Stimulated activated CD8-positive, alpha-beta memory T cell treated with anti-CD3 and anti-CD28 coated beads, Interleukin-4, amount 100 ng/mL, for 48 hours (primary cell): Measurements from ENCODE around the gene CEP164.
"Not testable (repeated sequence)": the region's sequence is repeated elsewhere in the genome, so short reads cannot be mapped to it uniquely, and the experiment has no call there.

Experiments
- DNase-seq: peaks from one replicate; pipeline ENCODE4 v3.0.0-alpha.2; 2020

Gene CEP164

DNA sequence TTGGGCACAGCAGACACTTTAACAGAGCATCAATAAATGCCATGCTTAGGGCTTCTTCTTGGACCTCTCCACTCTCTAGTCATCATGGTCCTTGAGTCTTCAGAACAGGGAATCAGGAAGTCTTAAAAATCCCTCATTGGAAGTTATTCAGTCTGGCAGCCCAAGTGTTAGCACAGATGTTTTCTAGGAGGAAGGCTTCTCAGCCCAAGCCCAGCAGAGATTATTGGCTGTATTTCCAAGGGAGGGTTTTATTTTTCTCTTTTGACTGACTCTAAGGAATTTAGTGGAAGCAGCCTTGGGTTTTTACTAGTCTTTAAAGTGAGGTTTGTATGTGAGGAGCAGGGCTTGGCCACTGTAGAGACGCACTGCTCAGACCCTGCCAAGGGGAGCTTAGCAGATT is 41.9 kb downstream of the CEP164 start:
- DNase-seq: no peak

DNA sequence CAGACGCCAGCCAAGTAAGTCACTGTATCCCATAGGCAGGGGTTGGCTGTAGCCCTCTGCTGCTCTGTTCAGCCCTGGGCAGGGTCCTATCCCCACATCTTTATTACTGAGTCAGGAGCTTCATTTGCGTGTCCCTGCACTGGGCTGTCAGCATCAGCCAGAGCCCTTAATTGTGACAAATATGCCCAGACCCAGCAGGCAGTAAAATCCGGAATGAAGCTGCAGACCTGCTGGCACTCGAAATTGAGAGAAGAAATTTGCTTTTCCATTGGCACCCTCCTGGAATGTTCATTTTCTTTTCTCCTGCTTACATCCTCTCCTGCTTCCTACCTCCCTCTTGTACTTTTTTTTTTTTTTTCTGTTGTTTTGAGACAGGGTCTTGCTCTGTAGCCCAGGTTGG is 43.8 kb downstream of the CEP164 start:
- no peak for DNase-seq

DNA sequence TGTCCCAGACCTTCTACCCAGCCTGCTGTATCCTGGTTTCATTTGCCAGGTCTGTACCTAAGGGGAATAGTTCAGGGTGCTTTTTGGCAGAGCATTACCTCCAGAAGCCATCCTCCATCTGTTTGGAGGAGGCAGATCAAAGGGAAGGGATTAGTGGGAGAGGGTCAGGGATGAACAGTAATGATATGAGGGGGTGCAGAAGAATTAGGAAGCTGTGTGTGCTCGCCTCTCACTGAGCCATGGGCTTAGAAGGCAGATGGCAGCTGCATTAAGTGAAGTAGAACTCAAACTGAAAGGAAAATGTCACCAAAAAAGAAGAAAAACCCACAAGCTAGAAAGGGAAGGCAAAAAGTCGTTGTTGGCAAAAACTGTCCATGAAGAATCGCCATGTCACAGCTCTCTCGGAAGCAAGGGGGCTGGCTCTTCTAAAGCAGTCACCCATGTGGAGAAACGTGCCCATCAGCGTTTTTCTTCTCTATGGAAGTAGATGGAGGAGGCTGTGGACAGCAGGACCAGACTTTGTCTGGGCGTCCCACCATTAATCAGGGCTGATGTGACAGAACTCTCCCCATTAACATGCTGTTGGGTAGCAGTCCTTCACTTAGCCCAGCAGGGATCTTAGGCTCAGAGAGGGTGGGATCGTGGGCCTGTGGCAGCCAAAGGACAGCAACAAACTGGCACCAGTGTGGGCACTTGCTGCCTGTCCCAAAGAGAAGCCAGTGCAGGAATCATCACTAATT is 46.8 kb downstream of the CEP164 start:
- no peak for DNase-seq

GRCh38 chr11:117375960-117376359 is 48.3 kb downstream of the CEP164 start:
- DNase-seq: no peak

DNA sequence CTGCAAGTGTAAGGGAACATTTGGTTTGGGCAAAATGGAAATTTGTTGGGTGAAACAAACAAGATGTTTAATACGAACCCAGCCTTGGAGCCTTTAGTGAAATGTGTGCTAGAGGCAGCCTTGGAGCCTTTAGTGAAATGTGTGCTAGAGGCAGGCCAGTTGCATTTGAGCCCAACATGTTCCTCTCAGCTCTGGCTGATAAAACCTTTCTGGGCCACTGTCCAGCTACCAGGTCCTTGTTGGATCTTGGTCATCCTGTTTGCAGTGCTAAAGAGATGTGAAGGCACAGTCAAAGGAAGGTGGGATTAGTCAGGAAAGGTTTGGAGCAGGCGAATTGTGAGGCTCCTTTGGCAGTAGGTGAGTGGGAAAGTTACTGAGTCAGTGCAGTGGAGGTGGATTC is 48.9 kb downstream of the CEP164 start:
- no peak for DNase-seq

GRCh38 chr11:117378976-117379865 is 51.6 kb downstream of the CEP164 start:
- no peak for DNase-seq

DNA sequence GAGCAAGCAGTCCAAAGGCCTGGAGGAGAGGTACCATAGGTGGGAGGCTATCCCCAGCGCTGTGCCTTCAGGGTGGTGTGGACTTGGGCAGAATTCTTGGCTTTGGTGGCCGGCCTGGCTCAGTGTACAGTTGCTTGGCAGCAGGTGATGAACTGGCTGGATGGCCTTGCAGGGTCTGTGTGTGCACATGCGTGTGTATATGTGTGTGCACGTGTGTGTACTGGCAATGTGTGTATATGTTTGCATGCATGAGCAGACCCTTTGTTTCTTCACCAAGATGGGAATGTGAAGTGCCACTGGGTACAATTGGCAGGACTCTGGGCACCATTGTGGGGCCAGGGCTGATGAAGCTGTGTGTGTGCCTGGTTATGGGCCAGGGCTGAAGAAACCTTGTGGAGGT is 53.0 kb downstream of the CEP164 start:
- no peak for DNase-seq

DNA sequence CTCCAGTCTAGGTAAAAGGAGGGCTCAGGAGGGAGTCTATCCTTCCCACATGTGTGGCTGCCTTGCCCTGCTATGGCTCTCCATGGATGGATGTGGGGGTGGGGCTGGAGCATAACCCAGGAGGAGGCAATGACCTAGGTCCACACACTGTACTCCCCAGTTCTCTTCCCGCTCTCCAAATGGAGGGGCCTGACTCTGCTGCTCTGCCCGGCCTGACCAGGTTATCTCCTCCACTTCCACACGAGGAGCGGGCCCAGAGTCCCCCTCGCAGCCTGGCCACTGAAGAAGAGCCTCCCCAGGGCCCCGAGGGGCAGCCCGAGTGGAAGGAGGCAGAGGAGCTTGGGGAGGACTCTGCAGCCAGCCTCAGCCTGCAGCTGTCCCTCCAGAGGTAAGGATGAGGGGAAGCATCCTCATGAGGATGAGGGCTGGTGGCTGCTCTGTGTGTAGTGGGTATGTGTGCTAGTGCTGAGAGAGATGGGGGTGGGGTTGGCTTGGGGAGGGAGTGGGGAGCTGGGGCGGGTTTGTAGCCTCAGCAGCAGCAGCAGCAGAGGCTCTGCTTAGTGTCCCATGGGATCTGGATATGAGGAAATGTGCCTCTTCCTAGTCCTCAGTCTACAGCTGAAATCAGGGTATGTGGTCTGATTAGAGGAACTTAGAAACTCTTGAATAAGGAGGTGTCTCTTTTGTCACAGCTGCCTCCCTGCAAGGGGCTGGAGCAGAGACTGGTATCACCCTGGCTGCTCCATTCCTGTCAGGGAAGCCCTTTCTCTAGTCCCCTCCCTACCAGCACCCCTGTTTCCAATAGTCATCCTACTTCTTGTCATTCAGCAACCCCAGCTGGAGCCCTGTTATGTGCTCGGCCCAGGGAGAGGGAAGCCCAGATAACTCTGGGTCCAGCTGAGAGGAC is 54.1 kb downstream of the CEP164 start:
- no peak for DNase-seq

- no peak for DNase-seq
Measured at GRCh38 chr11:117382746-117383145, 55.1 kb downstream of the CEP164 start.

- no peak for DNase-seq
Measured at GRCh38 chr11:117384045-117384444, 56.4 kb downstream of the CEP164 start.

- DNase-seq: no peak
Measured at GRCh38 chr11:117385471-117385870, 57.8 kb downstream of the CEP164 start.

DNA sequence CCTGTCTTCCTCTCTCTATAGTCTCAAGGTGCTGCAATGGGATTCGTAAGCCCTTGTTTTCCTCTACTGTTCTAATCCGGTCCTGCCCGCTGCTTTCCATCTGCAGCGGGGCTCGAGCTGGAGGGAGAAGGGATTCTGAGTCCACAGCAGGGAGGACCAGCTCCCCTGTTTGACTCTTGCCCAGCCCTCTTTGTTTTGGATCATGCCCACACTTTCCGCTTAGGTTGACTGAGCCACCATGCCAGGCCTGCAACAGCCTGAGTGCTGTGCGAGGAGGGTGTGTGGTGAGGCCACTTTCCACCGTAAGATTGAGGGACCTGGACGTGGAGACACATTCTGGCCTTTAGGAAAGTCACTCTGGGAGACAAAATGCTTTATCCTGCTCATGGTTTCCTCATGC is 58.3 kb downstream of the CEP164 start:
- no peak for DNase-seq

DNA sequence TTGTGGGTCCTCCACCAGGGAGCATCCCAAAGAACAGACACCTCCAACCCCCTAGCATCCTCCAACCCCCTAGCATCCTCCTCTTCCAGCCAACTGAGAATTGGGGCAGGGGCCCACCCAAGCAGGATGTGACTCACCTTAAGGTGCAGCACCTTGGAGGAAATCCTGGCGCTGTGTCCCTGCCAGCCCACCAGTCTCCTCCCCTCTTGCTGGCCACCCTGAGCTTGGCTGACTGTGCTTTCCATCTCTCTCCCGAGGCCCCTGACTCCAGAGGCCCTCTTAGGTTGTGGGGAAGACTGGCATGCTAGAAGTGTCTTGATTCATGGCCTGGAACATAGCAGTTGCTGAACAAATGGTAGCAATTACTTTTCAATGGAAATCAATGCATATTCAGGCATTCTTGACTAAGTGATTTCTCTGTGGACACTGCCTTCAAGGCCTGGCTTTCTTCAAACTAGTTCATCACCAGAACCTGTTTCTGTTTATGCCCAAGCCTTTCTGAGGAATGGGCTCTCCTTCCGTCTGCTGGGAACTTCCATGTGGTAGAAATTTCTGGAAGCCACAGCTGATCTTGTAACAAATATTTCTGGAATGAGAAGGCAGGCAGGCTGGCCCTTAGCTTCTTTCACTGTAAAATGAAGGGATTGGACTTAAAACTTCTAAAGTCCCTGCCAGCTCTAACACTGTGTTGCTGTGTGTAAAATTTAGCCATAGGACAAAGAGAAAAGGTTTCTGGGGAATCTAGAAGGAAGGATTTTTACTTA is 60.5 kb downstream of the CEP164 start:
- no peak for DNase-seq

GRCh38 chr11:117390743-117391142 is 63.1 kb downstream of the CEP164 start:
- no peak for DNase-seq

- DNase-seq: no peak
Measured at GRCh38 chr11:117391181-117391580, 63.5 kb downstream of the CEP164 start.

DNA sequence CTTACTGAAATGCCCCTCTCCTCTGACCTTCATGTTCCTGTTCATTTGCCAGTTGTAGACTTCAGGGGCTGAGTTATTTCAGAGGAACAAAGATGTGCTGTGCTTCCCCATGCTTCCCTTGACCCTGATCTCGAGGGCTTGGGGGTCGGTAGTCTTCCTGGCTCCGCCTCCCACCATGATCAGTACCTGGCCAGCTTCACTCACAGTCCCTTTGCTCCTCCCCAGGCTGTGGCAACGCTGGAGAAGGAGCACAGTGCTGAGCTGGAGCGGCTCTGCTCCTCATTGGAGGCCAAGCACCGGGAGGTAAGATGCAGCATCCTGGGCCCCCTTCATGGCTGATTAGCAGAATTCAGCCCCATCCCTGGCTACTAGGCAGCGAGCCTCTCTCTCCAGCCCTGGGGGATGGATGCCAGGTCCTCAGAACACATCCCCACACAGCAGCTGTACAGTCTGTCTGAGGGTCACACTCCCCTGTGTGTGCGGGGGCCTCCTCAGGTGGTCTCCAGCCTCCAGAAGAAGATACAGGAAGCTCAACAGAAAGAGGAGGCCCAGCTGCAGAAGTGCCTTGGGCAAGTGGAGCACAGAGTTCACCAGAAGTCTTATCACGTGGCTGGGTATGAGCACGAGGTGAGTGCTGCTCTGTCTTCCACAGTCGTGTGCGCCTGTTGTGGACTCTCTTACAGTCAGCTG is 64.5 kb downstream of the CEP164 start:
- no peak for DNase-seq

DNA sequence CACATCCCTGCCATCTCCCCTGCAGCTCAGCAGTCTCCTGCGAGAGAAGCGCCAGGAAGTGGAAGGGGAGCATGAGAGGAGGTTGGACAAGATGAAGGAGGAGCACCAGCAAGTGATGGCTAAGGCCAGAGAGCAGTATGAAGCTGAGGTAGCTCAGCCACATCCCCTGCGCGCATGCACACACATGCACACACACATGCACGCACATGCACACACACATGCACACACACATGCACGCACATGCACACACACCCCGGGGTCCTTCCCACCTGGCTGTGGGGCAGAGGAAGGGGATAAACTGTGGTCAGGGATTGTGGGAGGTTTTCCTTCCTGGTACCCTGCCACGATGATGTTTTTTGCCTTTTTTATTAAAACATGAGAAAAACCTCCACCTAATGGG is 65.3 kb downstream of the CEP164 start:
- no peak for DNase-seq

DNA sequence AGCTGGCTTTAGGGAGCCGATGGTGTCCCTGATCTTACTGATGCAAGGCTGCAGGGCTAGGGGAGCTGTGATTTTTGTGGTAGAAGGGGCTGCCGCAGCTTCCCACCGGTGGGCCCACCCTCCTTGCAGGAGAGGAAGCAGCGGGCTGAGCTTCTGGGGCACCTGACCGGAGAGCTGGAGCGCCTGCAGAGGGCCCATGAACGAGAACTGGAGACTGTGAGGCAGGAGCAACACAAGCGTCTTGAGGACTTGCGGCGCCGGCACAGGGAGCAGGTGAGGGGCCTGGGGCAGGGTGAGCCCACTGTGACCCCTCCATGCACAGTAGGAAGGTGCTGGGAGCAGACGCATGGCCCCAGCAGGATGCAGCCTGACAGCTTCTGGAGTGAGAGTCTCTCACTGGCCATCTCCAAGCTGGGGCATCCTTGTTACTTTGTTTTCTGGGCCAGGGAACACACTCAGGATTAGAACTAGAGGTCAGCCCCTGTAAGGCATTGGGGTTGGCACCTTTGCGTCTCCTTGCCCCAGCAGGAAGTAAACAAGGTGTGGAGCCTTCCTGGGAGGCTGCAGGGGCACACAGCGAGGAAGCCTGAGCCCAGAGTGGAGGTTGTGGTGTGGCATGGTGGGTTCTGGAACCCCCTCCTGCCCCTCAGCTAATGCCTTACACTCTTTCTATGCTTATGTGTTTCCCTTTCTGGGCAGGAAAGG is 66.7 kb downstream of the CEP164 start:
- no peak for DNase-seq

- DNase-seq: no peak
Measured at GRCh38 chr11:117395476-117395875, 67.8 kb downstream of the CEP164 start.

- no peak for DNase-seq
Measured at GRCh38 chr11:117396970-117397369, 69.3 kb downstream of the CEP164 start.

GRCh38 chr11:117398618-117399017 is 71.0 kb downstream of the CEP164 start:
- DNase-seq: not testable (repeated sequence)
